ENCODE results near the gene PXMP2. TPM values are rescaled to one million over a fixed set of nuclear protein-coding genes. Genes with fewer than 3 reads are reported as not detected.

PXMP2 gene
- total RNA-seq, 1 donor from 2014 or later = 36.5 TPM

GRCh38 chr12:132717531-132718387 is 30.4 kb downstream of the PXMP2 start:
- intact Hi-C loops (cut with DNase I) = no loop called here
- no peak for DNase-seq (ENCODE audit: low spot score)

GRCh38 chr12:132718644-132719043 is 31.3 kb downstream of the PXMP2 start:
- DNase-seq (ENCODE audit: low spot score) = no peak
- intact Hi-C loops (cut with DNase I) = no loop called here

DNA sequence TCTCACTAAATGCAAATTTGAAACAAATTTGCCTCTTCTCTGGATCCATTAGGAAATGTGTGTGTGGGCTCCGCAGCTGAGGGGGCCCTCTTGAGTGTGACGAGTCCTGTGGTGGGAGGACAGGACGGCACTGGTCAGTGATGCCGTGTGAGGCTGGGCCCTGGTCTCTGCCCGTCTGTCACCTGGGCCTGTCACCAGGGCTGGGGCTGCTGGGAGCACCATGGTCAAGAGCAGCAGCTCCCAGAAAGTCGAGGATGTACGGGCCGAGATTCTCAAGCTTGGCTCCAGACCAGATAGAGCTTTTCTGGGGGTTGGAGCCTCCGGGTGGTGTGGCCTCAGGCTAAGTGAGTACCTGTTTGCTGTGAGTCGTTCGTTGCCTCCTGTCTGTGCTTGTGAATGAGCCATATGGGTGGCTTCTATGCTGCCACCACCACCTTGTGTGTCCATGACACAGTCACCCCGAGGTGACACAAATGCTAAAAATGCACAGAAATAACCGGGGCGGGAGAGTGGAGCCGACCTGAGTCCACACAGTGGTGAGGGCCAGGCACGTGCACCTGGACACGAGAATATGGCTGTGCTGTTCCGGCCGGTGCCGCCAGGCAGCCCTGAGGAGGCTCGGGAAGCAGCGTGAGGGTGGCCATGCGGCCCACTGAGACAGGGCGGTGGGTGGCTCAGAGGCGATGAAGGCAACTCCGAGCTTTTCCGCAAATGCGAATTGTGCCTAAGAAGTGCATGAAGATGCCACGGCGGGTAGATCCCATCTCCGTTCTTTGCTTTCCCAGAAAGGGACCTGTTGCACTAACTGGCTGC is 32.0 kb downstream of the PXMP2 start:
- no peak for DNase-seq (ENCODE audit: low spot score)
- intact Hi-C loops (cut with DNase I) = no loop called here

GRCh38 chr12:132719954-132720324 is 32.6 kb downstream of the PXMP2 start:
- intact Hi-C loops (cut with DNase I) = no loop called here
- no peak for DNase-seq (ENCODE audit: low spot score)

GRCh38 chr12:132720606-132721345 is 33.4 kb downstream of the PXMP2 start:
- intact Hi-C loops (cut with DNase I) = no loop called here
- no peak for DNase-seq (ENCODE audit: low spot score)

DNA sequence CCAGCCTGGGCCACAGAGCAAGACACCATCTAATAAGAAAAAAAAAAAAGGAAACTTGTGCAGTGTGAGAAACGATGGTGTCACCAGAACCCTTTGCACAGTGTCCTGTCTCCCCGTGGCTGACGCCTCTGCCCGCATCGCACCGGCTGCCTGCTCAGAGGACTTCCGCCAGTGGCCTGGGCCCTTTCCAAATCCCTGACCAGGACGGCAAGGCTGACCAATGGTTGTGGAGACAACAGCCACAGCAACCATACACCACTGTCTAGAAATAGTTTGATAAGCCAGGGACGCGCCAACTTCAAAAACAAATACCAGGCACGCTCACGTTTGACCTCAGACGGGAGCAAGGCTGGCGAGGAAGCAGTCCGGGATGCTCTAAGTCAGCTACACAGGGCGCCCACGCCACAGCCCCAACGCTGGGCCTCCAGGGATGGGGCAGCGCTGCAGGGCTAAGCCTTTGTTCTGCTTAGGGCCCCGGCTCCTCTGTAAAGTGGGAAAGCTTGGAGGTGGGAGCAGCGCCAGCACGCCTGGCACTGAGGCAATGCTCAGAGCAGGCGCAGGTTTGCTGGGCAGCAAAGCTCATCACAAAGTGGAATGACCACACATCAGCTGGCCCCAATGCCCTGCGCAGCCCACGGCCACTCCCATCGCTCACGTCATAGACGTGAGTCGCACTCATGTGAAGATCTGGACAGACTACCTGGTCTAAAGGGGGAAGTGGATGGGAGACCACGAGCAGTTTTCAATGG is 35.8 kb downstream of the PXMP2 start:
- no peak for DNase-seq (ENCODE audit: low spot score)
- intact Hi-C loops (cut with DNase I) = no loop called here

GRCh38 chr12:132723764-132724140 is 36.4 kb downstream of the PXMP2 start:
- no peak for DNase-seq (ENCODE audit: low spot score)
- intact Hi-C loops (cut with DNase I) = no loop called here

DNA sequence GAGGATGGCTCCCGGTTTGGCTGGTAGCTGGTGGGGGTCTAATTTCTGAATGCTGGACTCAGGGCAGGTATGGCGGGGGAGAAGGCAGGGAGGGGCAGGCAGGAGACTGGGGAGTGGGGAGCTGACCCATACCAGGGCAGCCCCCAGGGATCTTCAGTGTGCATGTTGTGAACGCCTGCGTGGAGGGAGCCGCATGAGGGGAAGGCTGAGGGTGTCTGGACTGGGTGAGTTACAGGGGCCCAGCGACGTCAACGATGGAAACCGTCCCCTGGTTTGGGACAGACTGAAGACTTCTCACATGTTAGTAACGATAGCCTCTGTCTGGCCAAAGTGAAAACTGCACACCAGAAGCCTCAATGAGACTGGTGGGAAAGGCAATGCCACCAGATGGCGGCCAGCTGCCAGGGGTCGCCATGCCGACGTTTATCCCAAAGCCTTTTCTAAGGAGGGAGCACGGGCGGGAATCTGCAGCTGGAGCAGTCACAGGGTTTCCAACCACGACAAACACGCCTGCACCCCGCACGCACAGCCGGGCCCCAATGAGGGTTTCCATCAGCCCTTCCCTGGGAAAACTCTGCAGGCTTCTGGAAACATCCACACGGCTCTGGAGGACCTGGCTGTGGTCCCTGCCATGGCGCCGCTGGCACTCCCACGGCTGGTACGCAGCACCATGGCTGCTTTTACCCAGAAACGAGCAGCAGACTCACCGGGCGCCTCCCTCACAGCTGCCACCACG is 37.3 kb downstream of the PXMP2 start:
- DNase-seq (ENCODE audit: low spot score) = no peak

GRCh38 chr12:132726386-132726785 is 39.0 kb downstream of the PXMP2 start:
- DNase-seq (ENCODE audit: low spot score) = no peak

More for the DNA sequence above, 37.3 kb downstream of the PXMP2 start:
- intact Hi-C loops (cut with DNase I) = no loop called here

GRCh38 chr12:132727091-132727794 is 39.9 kb downstream of the PXMP2 start:
- no peak for DNase-seq (ENCODE audit: low spot score)
- intact Hi-C loops (cut with DNase I) = no loop called here

More at GRCh38 chr12:132726386-132726785, 39.0 kb downstream of the PXMP2 start:
- intact Hi-C loops (cut with DNase I) = no loop called here

DNA sequence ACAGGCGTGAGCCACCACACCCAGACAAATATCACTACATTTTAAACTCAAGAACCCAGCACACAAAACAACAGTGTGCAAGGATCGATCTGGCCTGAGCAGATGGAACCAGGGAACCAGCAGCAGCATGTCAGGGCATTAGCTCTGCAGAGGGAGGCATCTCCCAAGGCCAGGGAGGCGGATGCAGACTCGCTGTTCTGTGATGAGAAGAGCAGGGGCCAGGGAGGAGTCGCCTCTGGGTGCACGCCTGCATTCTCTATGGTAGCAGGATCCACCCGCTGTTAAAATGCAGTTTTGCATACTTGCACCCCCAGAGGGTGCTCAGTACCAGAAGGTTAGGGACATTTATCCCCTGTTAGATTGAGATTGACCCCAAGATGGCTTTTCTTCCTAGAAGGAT is 41.1 kb downstream of the PXMP2 start:
- DNase-seq (ENCODE audit: low spot score) = no peak
- intact Hi-C loops (cut with DNase I) = no loop called here

GRCh38 chr12:132729541-132730320 is 42.3 kb downstream of the PXMP2 start:
- DNase-seq (ENCODE audit: low spot score) = no peak
- intact Hi-C loops (cut with DNase I) = no loop called here

GRCh38 chr12:132730353-132730752 is 43.0 kb downstream of the PXMP2 start:
- DNase-seq (ENCODE audit: low spot score) = no peak
- intact Hi-C loops (cut with DNase I) = no loop called here

GRCh38 chr12:132731574-132731973 is 44.2 kb downstream of the PXMP2 start:
- intact Hi-C loops (cut with DNase I) = no loop called here
- no peak for DNase-seq (ENCODE audit: low spot score)

DNA sequence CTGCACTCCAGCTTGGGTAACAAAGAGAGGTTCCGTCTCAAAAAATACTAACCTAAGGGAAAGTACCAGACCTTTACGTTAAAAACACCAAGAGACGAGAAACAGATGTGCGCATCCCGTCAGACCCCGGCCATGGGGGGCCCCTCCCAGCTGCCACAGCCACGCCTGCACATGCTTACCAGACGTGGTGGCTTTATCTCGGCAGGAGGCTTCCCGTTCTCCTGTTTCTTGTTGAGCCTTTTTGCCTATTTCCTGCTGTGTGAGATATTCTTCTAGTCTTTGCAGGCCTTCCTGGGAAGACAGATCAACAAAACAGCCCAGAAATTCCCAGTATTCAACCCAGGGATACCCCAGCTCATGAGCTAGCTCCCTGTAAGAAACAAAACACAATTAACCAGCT is 46.8 kb downstream of the PXMP2 start:
- intact Hi-C loops (cut with DNase I) = no loop called here
- no peak for DNase-seq (ENCODE audit: low spot score)

DNA sequence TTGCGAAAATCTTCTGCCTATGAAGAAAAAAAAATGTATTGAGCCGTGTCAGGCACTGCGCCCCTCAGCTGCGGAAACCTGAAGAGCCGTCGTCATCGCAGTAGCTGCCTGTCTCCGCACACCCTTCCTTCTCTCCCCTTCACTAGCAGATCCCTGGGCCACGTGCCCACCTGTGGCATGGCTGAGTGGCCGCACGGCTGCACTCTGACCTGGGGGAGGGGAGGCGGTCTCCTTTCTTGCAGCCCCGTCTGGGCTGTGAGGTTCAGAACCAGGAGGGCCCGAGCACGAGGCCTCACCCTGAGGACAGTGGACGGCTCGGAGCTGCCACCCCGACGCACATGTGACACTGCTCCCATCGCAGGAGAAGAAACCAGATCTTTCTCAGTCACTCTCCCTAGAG is 48.1 kb downstream of the PXMP2 start:
- DNase-seq (ENCODE audit: low spot score) = no peak
- intact Hi-C loops (cut with DNase I) = no loop called here

- intact Hi-C loops (cut with DNase I) = no loop called here
- DNase-seq (ENCODE audit: low spot score) = no peak
Observed at GRCh38 chr12:132736378-132736777, 49.0 kb downstream of the PXMP2 start.

All from cardiac septum (tissue), 1 donor.